Measurements from ENCODE around the gene CCL24.

Gene CCL24

DNA sequence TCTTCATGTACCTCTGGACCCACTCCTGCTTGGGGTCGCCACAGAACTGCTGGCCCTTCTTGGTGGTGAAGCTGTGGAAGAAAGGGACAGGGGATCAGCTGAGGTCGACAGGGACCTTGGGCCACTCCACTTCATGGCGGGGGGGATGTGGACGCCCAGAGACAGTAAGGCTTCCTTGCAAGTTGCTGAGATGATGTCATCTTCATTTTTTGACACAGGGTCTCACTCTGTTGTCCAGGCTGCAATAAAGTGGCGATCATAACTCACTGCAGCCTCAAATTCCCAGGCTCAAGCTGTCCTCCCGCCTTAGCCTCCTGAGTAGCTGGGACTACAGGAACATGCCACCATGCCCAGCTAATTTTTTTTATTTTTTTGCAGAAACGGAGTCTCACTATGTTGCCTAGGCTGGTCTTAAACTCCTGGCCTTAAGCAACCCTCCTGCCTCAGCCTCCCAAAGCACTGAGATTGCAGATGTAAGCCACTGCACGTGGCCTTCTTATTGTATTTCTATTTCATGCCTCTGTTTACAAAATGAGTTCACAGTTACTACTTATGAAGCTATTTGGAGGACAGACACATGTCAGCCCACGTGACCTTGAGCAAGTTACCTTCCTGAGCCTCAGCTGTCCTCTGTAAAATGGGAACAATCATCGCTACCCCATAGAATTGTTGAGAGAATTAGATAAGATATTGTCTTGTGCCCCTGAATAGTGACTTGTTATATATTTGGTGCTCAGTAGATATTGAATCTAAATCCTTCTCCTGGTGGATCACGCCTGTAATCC, 1.5 kb downstream of the CCL24 start:
- no peak overlapping the region for H3K23ac ChIP-seq (ENCODE audit: low read length in 2 of 2)
- H3K4me3 ChIP-seq (ENCODE audit: insufficient read depth in 1 of 2, low read depth in 1 of 2, low read length in 2 of 2) = no peak overlapping the region
- no peak overlapping the region for H3K18ac ChIP-seq (ENCODE audit: low read depth in 1 of 2, low read length in 2 of 2)
- no peak overlapping the region for H2BK12ac ChIP-seq (ENCODE audit: low read length in 2 of 2)
- H4K8ac ChIP-seq (ENCODE audit: low read length) = peak overlapping the region; percentile 4
- no peak for DNase-seq
- no peak overlapping the region for H3K9ac ChIP-seq (ENCODE audit: low read length)
- no peak overlapping the region for H2BK5ac ChIP-seq (ENCODE audit: low read depth, low read length, poor library complexity, severe bottlenecking)
- no peak overlapping the region for H2BK15ac ChIP-seq (ENCODE audit: low read depth, poor library complexity, severe bottlenecking)
- H3K27ac ChIP-seq (ENCODE audit: low read length, poor library complexity, severe bottlenecking) = no peak overlapping the region
- H3K9me3 ChIP-seq (ENCODE audit: control insufficient read depth, low read length) = peaks cover 9% of the 10 kb centered on the region
- H2BK120ac ChIP-seq (ENCODE audit: low read depth, low read length) = no peak overlapping the region
- no peak overlapping the region for H3K4ac ChIP-seq (ENCODE audit: low read depth in 1 of 2, low read length in 2 of 2)
- H3K14ac ChIP-seq (ENCODE audit: low read length in 2 of 2) = peak overlapping the region in 1 of 2 experiments; percentile 51
- no peak overlapping the region for H4K91ac ChIP-seq (ENCODE audit: low read length)
- no peaks in the 10 kb centered on the region for H3K79me1 ChIP-seq (replicated peaks; ENCODE audit: low read length, poor library complexity, severe bottlenecking)
- H3K4me2 ChIP-seq (ENCODE audit: low read length, poor library complexity, severe bottlenecking) = no peak overlapping the region
- 94% methylated on average over 11 of the region's 11 CpGs for whole genome bisulfite sequencing
- no peak overlapping the region for H2AK5ac ChIP-seq (ENCODE audit: low read length, severe bottlenecking)
- peaks cover 23 to 24% of the 10 kb centered on the region in 2 experiments for H3K27me3 ChIP-seq (ENCODE audit: control insufficient read depth in 1 of 2, insufficient read depth in 1 of 2, low read length in 2 of 2)
- peaks cover 4% of the 10 kb centered on the region for H3K4me1 ChIP-seq (ENCODE audit: control insufficient read depth, insufficient read depth, low read depth, low read length)
- no peak overlapping the region for H2AFZ ChIP-seq (ENCODE audit: low read depth, low read length)
- H3K36me3 ChIP-seq (ENCODE audit: control insufficient read depth in 1 of 2, insufficient read depth in 2 of 2, low read depth in 1 of 2, low read length in 2 of 2) = no peaks in the 10 kb centered on the region

DNA sequence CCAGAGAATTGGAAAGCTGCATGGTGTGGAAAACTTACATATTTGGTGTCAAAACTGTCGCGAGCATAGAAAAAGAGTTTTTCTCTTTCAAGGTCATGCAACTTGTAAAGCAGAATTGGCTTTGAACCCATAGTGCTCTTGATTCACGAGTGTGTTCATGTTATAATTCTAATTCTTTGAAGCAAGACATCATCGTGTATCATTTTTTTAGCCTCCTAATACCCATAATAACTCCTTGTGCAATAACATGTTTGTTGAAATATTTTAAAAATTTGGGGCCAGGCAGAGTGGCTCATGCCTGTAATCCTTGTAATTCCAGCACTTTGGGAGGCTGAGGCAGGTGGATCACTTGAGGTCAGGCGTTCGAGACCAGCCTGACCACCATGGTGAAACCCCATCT, 4.2 kb downstream of the CCL24 start:
- Histone ChIP-seq H2BK15ac (ENCODE audit: low read depth, poor library complexity, severe bottlenecking) (no peak overlapping the region), H3K9me3 (ENCODE audit: control insufficient read depth, low read length) (peaks cover 16% of the 10 kb centered on the region), H4K8ac (ENCODE audit: low read length) (no peak overlapping the region), H3K4ac (ENCODE audit: low read depth in 1 of 2, low read length in 2 of 2) (no peak overlapping the region), H3K18ac (ENCODE audit: low read depth in 1 of 2, low read length in 2 of 2) (no peak overlapping the region), H2AK5ac (ENCODE audit: low read length, severe bottlenecking) (no peak overlapping the region), H4K91ac (ENCODE audit: low read length) (no peak overlapping the region), H3K23ac (ENCODE audit: low read length in 2 of 2) (no peak overlapping the region), H3K79me1 (replicated peaks; ENCODE audit: low read length, poor library complexity, severe bottlenecking) (no peaks in the 10 kb centered on the region), H2BK5ac (ENCODE audit: low read depth, low read length, poor library complexity, severe bottlenecking) (no peak overlapping the region), H3K14ac (ENCODE audit: low read length in 2 of 2) (no peak overlapping the region), H3K27ac (ENCODE audit: low read length, poor library complexity, severe bottlenecking) (no peak overlapping the region), H3K36me3 (ENCODE audit: control insufficient read depth in 1 of 2, insufficient read depth in 2 of 2, low read depth in 1 of 2, low read length in 2 of 2) (no peaks in the 10 kb centered on the region), H3K27me3 (ENCODE audit: control insufficient read depth in 1 of 2, insufficient read depth in 1 of 2, low read length in 2 of 2) (peaks cover 5 to 14% of the 10 kb centered on the region in 2 experiments), H2BK120ac (ENCODE audit: low read depth, low read length) (no peak overlapping the region), H3K4me1 (ENCODE audit: control insufficient read depth, insufficient read depth, low read depth, low read length) (peaks cover 4% of the 10 kb centered on the region), H3K4me3 (ENCODE audit: insufficient read depth in 1 of 2, low read depth in 1 of 2, low read length in 2 of 2) (no peak overlapping the region), H2AFZ (ENCODE audit: low read depth, low read length) (no peak overlapping the region), H2BK12ac (ENCODE audit: low read length in 2 of 2) (no peak overlapping the region), H3K4me2 (ENCODE audit: low read length, poor library complexity, severe bottlenecking) (no peak overlapping the region), H3K9ac (ENCODE audit: low read length) (no peak overlapping the region)
- DNase-seq = no peak
- WGBS = 83% methylated on average over 5 of the region's 6 CpGs

DNA sequence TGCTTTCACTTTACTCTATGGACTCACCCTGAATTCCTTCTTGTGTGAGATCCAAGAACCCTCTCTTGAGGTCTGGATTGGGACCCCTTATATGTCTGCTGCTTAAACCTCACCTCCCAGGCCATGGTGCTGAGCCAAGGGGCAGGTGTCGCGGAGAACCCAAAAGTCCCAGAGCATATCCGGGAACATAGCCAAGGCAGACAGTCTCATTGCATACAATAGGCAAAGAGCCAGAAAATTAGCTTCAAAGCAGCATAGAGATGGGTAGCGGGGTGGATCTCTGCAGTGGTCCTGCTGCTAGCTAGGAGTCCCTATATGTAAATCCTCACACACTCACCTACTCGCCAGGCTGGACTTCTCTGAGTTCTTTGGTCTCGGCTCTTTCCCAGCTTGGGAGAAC, 5.5 kb downstream of the CCL24 start:
- H3K18ac ChIP-seq (ENCODE audit: low read depth in 1 of 2, low read length in 2 of 2) = no peak overlapping the region

DNA sequence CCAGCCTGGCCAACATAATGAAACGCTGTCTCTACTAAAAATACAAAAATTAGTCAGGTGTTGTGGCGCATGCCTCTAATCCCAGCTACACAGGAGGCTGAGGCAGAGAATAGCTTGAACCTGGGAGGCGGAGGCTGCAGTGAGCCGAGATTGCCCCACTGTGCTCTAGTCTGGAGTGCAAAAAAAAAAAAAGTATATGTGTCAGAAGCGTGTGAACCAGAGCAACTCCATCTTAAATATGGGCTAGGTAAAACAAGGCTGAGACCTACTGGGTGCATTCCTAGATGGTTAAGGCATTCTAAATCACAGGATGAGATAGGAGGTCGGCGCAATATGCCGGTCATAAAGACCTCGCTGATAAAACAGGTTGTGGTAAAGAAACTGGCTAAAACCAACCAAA, 6.2 kb downstream of the CCL24 start:
- Histone ChIP-seq H3K79me1 (replicated peaks; ENCODE audit: low read length, poor library complexity, severe bottlenecking) (no peaks in the 10 kb centered on the region), H3K14ac (ENCODE audit: low read length in 2 of 2) (no peak overlapping the region), H4K8ac (ENCODE audit: low read length) (no peak overlapping the region), H3K4me3 (ENCODE audit: insufficient read depth in 1 of 2, low read depth in 1 of 2, low read length in 2 of 2) (no peak overlapping the region), H3K4me2 (ENCODE audit: low read length, poor library complexity, severe bottlenecking) (no peak overlapping the region), H3K27ac (ENCODE audit: low read length, poor library complexity, severe bottlenecking) (no peak overlapping the region), H3K36me3 (ENCODE audit: control insufficient read depth in 1 of 2, insufficient read depth in 2 of 2, low read depth in 1 of 2, low read length in 2 of 2) (no peaks in the 10 kb centered on the region), H3K9ac (ENCODE audit: low read length) (no peak overlapping the region), H3K4me1 (ENCODE audit: control insufficient read depth, insufficient read depth, low read depth, low read length) (no peaks in the 10 kb centered on the region), H3K4ac (ENCODE audit: low read depth in 1 of 2, low read length in 2 of 2) (no peak overlapping the region), H3K9me3 (ENCODE audit: control insufficient read depth, low read length) (peaks cover 16% of the 10 kb centered on the region), H3K18ac (ENCODE audit: low read depth in 1 of 2, low read length in 2 of 2) (no peak overlapping the region), H2BK5ac (ENCODE audit: low read depth, low read length, poor library complexity, severe bottlenecking) (no peak overlapping the region), H4K91ac (ENCODE audit: low read length) (no peak overlapping the region), H2AFZ (ENCODE audit: low read depth, low read length) (no peak overlapping the region), H2AK5ac (ENCODE audit: low read length, severe bottlenecking) (no peak overlapping the region), H3K23ac (ENCODE audit: low read length in 2 of 2) (no peak overlapping the region), H2BK12ac (ENCODE audit: low read length in 2 of 2) (no peak overlapping the region), H2BK15ac (ENCODE audit: low read depth, poor library complexity, severe bottlenecking) (no peak overlapping the region), H2BK120ac (ENCODE audit: low read depth, low read length) (no peak overlapping the region), H3K27me3 (ENCODE audit: control insufficient read depth in 1 of 2, insufficient read depth in 1 of 2, low read length in 2 of 2) (peaks cover 4 to 9% of the 10 kb centered on the region in 2 experiments)
- DNase-seq = no peak
- 83% methylated on average over 9 of the region's 9 CpGs for WGBS

More for the DNA sequence above, 5.5 kb downstream of the CCL24 start:
- 97% methylated on average over 6 of the region's 6 CpGs for WGBS
- H2BK5ac ChIP-seq (ENCODE audit: low read depth, low read length, poor library complexity, severe bottlenecking) = no peak overlapping the region
- no peak overlapping the region for H4K91ac ChIP-seq (ENCODE audit: low read length)
- no peak overlapping the region for H2BK12ac ChIP-seq (ENCODE audit: low read length in 2 of 2)
- peaks cover 4 to 10% of the 10 kb centered on the region in 2 experiments for H3K27me3 ChIP-seq (ENCODE audit: control insufficient read depth in 1 of 2, insufficient read depth in 1 of 2, low read length in 2 of 2)
- no peak overlapping the region for H3K14ac ChIP-seq (ENCODE audit: low read length in 2 of 2)
- no peak overlapping the region for H4K8ac ChIP-seq (ENCODE audit: low read length)
- H3K4ac ChIP-seq (ENCODE audit: low read depth in 1 of 2, low read length in 2 of 2) = no peak overlapping the region
- no peak overlapping the region for H3K9ac ChIP-seq (ENCODE audit: low read length)
- H2BK15ac ChIP-seq (ENCODE audit: low read depth, poor library complexity, severe bottlenecking) = no peak overlapping the region
- H3K36me3 ChIP-seq (ENCODE audit: control insufficient read depth in 1 of 2, insufficient read depth in 2 of 2, low read depth in 1 of 2, low read length in 2 of 2) = no peaks in the 10 kb centered on the region
- H3K27ac ChIP-seq (ENCODE audit: low read length, poor library complexity, severe bottlenecking) = no peak overlapping the region
- no peak overlapping the region for H2BK120ac ChIP-seq (ENCODE audit: low read depth, low read length)
- no peak overlapping the region for H2AK5ac ChIP-seq (ENCODE audit: low read length, severe bottlenecking)
- H3K79me1 ChIP-seq (replicated peaks; ENCODE audit: low read length, poor library complexity, severe bottlenecking) = no peaks in the 10 kb centered on the region
- no peak overlapping the region for H2AFZ ChIP-seq (ENCODE audit: low read depth, low read length)
- no peak overlapping the region for H3K23ac ChIP-seq (ENCODE audit: low read length in 2 of 2)
- H3K9me3 ChIP-seq (ENCODE audit: control insufficient read depth, low read length) = peaks cover 16% of the 10 kb centered on the region
- H3K4me1 ChIP-seq (ENCODE audit: control insufficient read depth, insufficient read depth, low read depth, low read length) = peaks cover under 1% of the 10 kb centered on the region
- no peak overlapping the region for H3K4me2 ChIP-seq (ENCODE audit: low read length, poor library complexity, severe bottlenecking)
- DNase-seq = no peak
- H3K4me3 ChIP-seq (ENCODE audit: insufficient read depth in 1 of 2, low read depth in 1 of 2, low read length in 2 of 2) = no peak overlapping the region
